HUES6 (cell line): Measurements from ENCODE around the gene TPH1.

ENCODE experiments used
- H3K27ac ChIP-seq: 2 replicates; pipeline ENCODE4 v1.7.0; 2013; ENCODE audit warnings: low read depth, mild to moderate bottlenecking, low read length, inconsistent platforms
- H3K27me3 ChIP-seq: 2 replicates; pipeline ENCODE4 v1.6.1; 2013; ENCODE audit warnings: low read length; ENCODE audit not compliant: control insufficient read depth, insufficient read depth
- H3K36me3 ChIP-seq: 2 replicates; pipeline ENCODE4 v1.6.1; 2013; ENCODE audit warnings: low read length; ENCODE audit not compliant: control insufficient read depth, insufficient read depth
- H3K4me1 ChIP-seq: 2 replicates; pipeline ENCODE4 v1.6.1; 2013; ENCODE audit warnings: low read length; ENCODE audit not compliant: control insufficient read depth, insufficient read depth
- H3K4me3 ChIP-seq: 2 replicates; pipeline ENCODE4 v1.5.1; 2013; ENCODE audit warnings: low read depth, low read length
- H3K9ac ChIP-seq: one replicate; pipeline ENCODE4 v1.6.1; 2013; ENCODE audit warnings: mild to moderate bottlenecking, low read length
- H3K9me3 ChIP-seq: 2 replicates; pipeline ENCODE4 v1.6.1; 2013; ENCODE audit warnings: low read depth, low read length; ENCODE audit not compliant: control insufficient read depth, insufficient read depth

The TPH1 gene

GRCh38 chr11:18066626-18067025 is 20.6 kb upstream of the TPH1 start:
- H3K27ac ChIP-seq, result no peak overlapping the region
- no peaks in the 10 kb centered on the region for H3K4me1 ChIP-seq
- H3K4me3 ChIP-seq, result no peak overlapping the region
- no peaks in the 10 kb centered on the region for H3K36me3 ChIP-seq
- H3K9me3 ChIP-seq, result no peaks in the 10 kb centered on the region
- H3K27me3 ChIP-seq, result no peaks in the 10 kb centered on the region
- H3K9ac ChIP-seq, result no peak overlapping the region

DNA sequence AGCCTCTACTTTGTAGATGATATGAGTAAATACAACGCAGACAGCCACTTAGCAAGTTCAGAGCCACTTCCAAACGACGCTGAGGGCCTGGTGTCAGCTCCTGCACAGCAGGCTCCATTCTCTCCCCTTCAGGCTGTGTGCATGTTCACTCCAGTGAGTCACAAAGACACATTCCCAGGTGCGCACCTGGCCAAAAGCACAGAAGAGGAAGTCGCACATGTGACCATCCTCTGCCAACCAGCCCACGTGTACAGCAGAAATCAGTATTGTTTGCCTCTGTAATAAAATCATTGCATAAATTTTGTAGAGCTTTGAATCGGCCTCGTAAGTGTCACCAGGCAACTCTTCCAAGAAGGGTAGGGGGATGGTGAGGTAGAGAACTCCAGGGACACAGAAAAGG is 19.5 kb upstream of the TPH1 start:
- Histone ChIP-seq H3K9me3 (no peaks in the 10 kb centered on the region), H3K9ac (no peak overlapping the region), H3K36me3 (no peaks in the 10 kb centered on the region), H3K4me1 (no peaks in the 10 kb centered on the region), H3K27ac (no peak overlapping the region), H3K4me3 (no peak overlapping the region), H3K27me3 (no peaks in the 10 kb centered on the region)

- H3K27ac ChIP-seq, result no peak overlapping the region
- no peaks in the 10 kb centered on the region for H3K9me3 ChIP-seq
- no peaks in the 10 kb centered on the region for H3K36me3 ChIP-seq
- no peak overlapping the region for H3K4me3 ChIP-seq
- H3K9ac ChIP-seq, result no peak overlapping the region
- H3K4me1 ChIP-seq, result no peaks in the 10 kb centered on the region
- no peaks in the 10 kb centered on the region for H3K27me3 ChIP-seq
Observed at GRCh38 chr11:18064450-18065054, 18.5 kb upstream of the TPH1 start.

DNA sequence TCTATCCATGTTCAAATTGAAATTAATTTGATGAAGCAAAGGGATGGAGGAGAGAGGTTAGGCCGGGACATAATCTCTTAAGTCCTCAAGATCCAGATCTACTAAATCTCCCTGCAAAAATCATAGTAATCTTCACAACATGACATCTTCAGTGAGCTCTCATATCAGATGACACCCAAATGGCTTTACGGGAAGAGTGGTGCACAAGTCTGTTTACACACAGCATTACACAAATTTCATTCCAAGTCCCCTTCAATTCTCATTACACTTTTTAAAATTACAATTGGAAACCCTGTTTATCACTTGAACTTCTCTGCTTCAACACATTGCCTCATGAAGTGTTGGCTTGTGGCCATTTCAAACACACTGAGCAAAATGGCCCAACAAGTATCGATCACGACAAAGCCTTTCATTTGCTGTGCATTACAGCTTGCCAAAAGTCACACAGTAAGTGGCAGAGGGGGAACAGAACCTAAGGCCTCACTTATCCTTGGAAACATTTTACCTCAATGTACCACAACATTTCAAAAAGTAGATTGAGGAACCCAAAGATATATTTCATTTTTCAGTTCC is 17.9 kb upstream of the TPH1 start:
- Histone ChIP-seq H3K27ac (no peak overlapping the region), H3K4me1 (no peaks in the 10 kb centered on the region), H3K36me3 (no peaks in the 10 kb centered on the region), H3K27me3 (no peaks in the 10 kb centered on the region), H3K9ac (no peak overlapping the region), H3K4me3 (no peak overlapping the region), H3K9me3 (no peaks in the 10 kb centered on the region)

DNA sequence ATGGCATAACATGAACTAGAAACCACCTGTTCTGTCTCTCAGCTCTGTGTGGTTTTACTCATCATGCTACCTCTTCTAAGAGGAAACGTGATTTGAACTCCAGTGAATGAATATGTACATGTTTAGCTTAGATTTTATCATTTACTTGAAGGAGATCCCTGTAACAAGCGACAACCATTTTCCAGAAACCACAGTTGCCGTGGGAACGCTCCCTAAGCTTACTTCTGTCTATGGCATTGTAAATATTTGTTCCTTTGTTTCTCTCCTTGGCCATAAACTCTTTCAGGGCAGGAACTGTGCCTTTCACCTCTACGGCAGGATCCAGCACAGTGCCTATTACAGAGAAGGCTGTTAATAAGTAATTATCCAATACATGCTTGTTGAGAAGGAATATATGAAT is 17.1 kb upstream of the TPH1 start:
- Histone ChIP-seq H3K27me3 (no peaks in the 10 kb centered on the region), H3K27ac (no peak overlapping the region), H3K4me1 (no peaks in the 10 kb centered on the region), H3K36me3 (no peaks in the 10 kb centered on the region), H3K4me3 (no peak overlapping the region), H3K9ac (no peak overlapping the region), H3K9me3 (no peaks in the 10 kb centered on the region)

- Histone ChIP-seq H3K9me3 (no peaks in the 10 kb centered on the region), H3K27ac (no peak overlapping the region), H3K4me1 (no peaks in the 10 kb centered on the region), H3K4me3 (no peak overlapping the region), H3K36me3 (no peaks in the 10 kb centered on the region), H3K9ac (no peak overlapping the region), H3K27me3 (no peaks in the 10 kb centered on the region)
Observed at GRCh38 chr11:18061351-18061750, 15.3 kb upstream of the TPH1 start.

DNA sequence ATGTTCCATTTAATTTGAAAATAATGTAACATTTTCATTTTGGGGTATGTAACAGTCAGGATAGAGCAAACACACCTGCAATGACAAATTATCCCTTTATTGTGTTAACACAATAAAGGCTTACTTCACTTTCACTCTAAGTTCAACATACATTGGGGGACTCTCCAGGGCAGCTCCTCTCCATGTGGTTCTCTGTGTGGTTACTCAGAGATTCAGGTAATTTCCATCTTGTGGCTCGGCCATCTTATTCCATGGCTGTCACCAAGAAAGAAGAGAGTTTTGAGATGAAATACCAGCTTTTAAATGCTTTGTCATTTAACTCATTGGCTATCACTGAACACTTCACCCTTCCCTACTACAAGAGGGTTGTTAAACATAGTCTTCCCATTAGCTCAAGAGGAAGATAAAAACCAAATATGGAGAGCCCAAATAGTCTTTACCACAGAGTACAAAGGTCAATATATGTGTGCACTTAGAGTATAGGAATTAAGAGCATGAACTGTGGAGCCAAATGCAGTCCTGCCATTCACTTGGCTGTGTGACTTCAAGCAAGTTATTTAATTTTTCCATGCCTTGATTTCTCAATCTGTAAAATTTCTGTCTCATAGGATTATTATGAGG is 10.6 kb upstream of the TPH1 start:
- no peaks in the 10 kb centered on the region for H3K36me3 ChIP-seq
- no peaks in the 10 kb centered on the region for H3K27me3 ChIP-seq

GRCh38 chr11:18054511-18055103 is 8.5 kb upstream of the TPH1 start:
- H3K9ac ChIP-seq, result no peak overlapping the region
- H3K27ac ChIP-seq, result no peak overlapping the region
- H3K9me3 ChIP-seq, result no peaks in the 10 kb centered on the region
- no peaks in the 10 kb centered on the region for H3K4me1 ChIP-seq
- no peaks in the 10 kb centered on the region for H3K27me3 ChIP-seq
- H3K36me3 ChIP-seq, result no peaks in the 10 kb centered on the region
- H3K4me3 ChIP-seq, result no peak overlapping the region

More for the DNA sequence above, 10.6 kb upstream of the TPH1 start:
- H3K9me3 ChIP-seq, result no peaks in the 10 kb centered on the region
- H3K4me3 ChIP-seq, result no peak overlapping the region
- H3K27ac ChIP-seq, result no peak overlapping the region
- H3K9ac ChIP-seq, result no peak overlapping the region
- H3K4me1 ChIP-seq, result no peaks in the 10 kb centered on the region

- Histone ChIP-seq H3K36me3 (no peaks in the 10 kb centered on the region), H3K4me3 (no peak overlapping the region), H3K9ac (no peak overlapping the region), H3K9me3 (no peaks in the 10 kb centered on the region), H3K27ac (no peak overlapping the region), H3K4me1 (no peaks in the 10 kb centered on the region), H3K27me3 (peaks cover 23% of the 10 kb centered on the region)
Observed at GRCh38 chr11:18050848-18051247, 4.8 kb upstream of the TPH1 start.

DNA sequence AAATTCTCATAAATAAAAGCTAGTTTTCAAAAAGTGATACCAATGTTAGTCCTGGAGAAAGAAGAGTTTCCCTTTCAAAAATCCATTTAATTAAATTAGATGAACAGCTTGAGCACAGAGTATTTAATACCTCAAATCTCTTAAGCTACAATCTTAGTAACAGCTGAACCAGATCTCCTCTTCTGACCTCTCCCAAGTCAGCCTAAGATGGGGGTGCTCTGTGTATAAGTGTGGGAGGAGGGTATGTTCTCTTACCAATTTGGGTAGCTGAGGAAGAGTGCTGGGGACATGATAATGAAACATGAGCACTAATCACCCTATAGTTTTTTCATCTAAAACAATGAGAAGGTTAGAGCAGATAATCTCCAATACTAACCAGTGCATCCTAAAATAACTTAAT is 9.6 kb downstream of the TPH1 start:
- no peaks in the 10 kb centered on the region for H3K36me3 ChIP-seq
- no peak overlapping the region for H3K9ac ChIP-seq

GRCh38 chr11:18027475-18027874 is 18.6 kb downstream of the TPH1 start:
- Histone ChIP-seq H3K4me1 (no peaks in the 10 kb centered on the region), H3K36me3 (no peaks in the 10 kb centered on the region), H3K9ac (no peak overlapping the region), H3K9me3 (no peaks in the 10 kb centered on the region), H3K4me3 (no peak overlapping the region), H3K27ac (no peak overlapping the region), H3K27me3 (no peaks in the 10 kb centered on the region)

More for the DNA sequence above, 9.6 kb downstream of the TPH1 start:
- Histone ChIP-seq H3K27ac (no peak overlapping the region), H3K27me3 (no peaks in the 10 kb centered on the region), H3K4me1 (no peaks in the 10 kb centered on the region), H3K9me3 (no peaks in the 10 kb centered on the region), H3K4me3 (no peak overlapping the region)
